Colonic mucosa (tissue), 4 donors: ENCODE measurements around the gene CDC26. TPM values are rescaled to one million over a fixed set of nuclear protein-coding genes. Genes with fewer than 3 reads are reported as not detected.
"Not testable (repeated sequence)": the region's sequence is repeated elsewhere in the genome, so short reads cannot be mapped to it uniquely, and the experiment has no call there.

Source experiments
- DNase-seq: peaks from one replicate; pipeline ENCODE4 v3.0.0-alpha.2; 2020
- H3K27ac ChIP-seq: fragments of 200-600 bp; one replicate; pipeline ENCODE4 v1.8.0; 2021
- H3K27me3 ChIP-seq: fragments of 200-600 bp; one replicate; pipeline ENCODE4 v1.8.0; 2021
- H3K36me3 ChIP-seq: fragments of 200-600 bp; one replicate; pipeline ENCODE4 v1.8.0; 2021
- H3K4me1 ChIP-seq: fragments of 200-600 bp; one replicate; pipeline ENCODE4 v1.8.0; 2021; ENCODE audit warnings: mild to moderate bottlenecking
- H3K4me3 ChIP-seq: fragments of 200-600 bp; one replicate; pipeline ENCODE4 v1.8.0; 2021
- H3K9ac ChIP-seq, 2 donors: one replicate each; pipeline ENCODE4 v1.7.0; 2013; ENCODE audit warnings: control low read depth in 2 of 2, low read depth in 2 of 2, low read length in 2 of 2
- H3K9me3 ChIP-seq: fragments of 200-600 bp; one replicate; pipeline ENCODE4 v1.8.0; 2021
- CTCF ChIP-seq: fragments of 200-600 bp; IDR thresholded peaks from one replicate; pipeline ENCODE4 v1.8.0; 2022; ENCODE audit warnings: antibody characterized with exemption, mild to moderate bottlenecking
- intact Hi-C: fragments of 100-400 bp; cut with DNase I; formaldehyde crosslinking; loops from one replicate; pipeline ENCODE4 v1.14.1; 2022
- total RNA-seq, 2 donors: library from RNA; stranded (reverse); fragmentation: NEBNext Ultra II Directional in 1 of 2; extraction: Animal tissue kit (Norgen Biotek cat#: 25700) in 1 of 2; gene quantifications; one replicate each; pipeline ENCODE4 v1.2.1, GENCODE V29; 2021
- donor health status: healthy.
- donor health status: DM: no; HTN: no; CAD: no.
- donor health status: DM: no; HTN: no; CAD: no.

The CDC26 gene
- total RNA-seq, 2 donors from 2014 or later = 30.7 to 31.1 TPM

- H3K27ac ChIP-seq = no peak overlapping the region
- H3K36me3 ChIP-seq = no peaks in the 10 kb centered on the region
- H3K9me3 ChIP-seq = no peaks in the 10 kb centered on the region
- no peak for DNase-seq
- H3K4me1 ChIP-seq = no peaks in the 10 kb centered on the region
- H3K9ac ChIP-seq = no peak overlapping the region
- intact Hi-C loops = no loop called here
- no peak for TF ChIP-seq CTCF
- no peak overlapping the region for H3K4me3 ChIP-seq
- H3K27me3 ChIP-seq = no peaks in the 10 kb centered on the region
Observed at GRCh38 chr9:113250807-113251206, 24.6 kb downstream of the CDC26 start.

DNA sequence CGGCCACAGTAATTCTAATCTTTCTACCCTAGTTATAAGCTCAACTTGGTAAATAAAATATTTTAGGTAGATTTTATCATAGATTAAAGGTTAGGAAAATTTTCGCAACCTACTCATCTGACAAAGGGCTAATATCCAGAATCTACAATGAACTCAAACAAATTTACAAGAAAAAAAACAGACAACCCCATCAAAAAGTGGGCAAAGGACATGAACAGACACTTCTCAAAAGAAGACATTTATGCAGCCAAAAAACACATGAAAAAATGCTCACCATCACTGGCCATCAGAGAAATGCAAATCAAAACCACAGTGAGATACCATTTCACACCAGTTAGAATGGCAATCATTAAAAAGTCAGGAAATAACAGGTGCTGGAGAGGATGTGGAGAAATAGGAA is 25.7 kb downstream of the CDC26 start:
- DNase-seq, H3K4me1 ChIP-seq, H3K4me3 ChIP-seq, H3K9me3 ChIP-seq, H3K36me3 ChIP-seq, H3K9ac ChIP-seq, H3K27me3 ChIP-seq, intact Hi-C loops, H3K27ac ChIP-seq: not testable (repeated sequence)

- intact Hi-C loops = no loop called here
- no peak for TF ChIP-seq CTCF
- Histone ChIP-seq H3K27me3 (no peaks in the 10 kb centered on the region), H3K27ac (no peak overlapping the region), H3K9me3 (no peaks in the 10 kb centered on the region), H3K9ac (no peak overlapping the region), H3K4me1 (no peaks in the 10 kb centered on the region), H3K36me3 (no peaks in the 10 kb centered on the region), H3K4me3 (no peak overlapping the region)
- DNase-seq = no peak
Observed at GRCh38 chr9:113247640-113248039, 27.7 kb downstream of the CDC26 start.

- Histone ChIP-seq H3K27me3 (no peaks in the 10 kb centered on the region), H3K4me3 (no peak overlapping the region), H3K36me3 (no peaks in the 10 kb centered on the region), H3K4me1 (no peaks in the 10 kb centered on the region), H3K9ac (no peak overlapping the region), H3K27ac (no peak overlapping the region), H3K9me3 (no peaks in the 10 kb centered on the region)
- TF ChIP-seq CTCF = no peak
- intact Hi-C loops = no loop called here
- DNase-seq = no peak
Observed at GRCh38 chr9:113246928-113247327, 28.4 kb downstream of the CDC26 start.

DNA sequence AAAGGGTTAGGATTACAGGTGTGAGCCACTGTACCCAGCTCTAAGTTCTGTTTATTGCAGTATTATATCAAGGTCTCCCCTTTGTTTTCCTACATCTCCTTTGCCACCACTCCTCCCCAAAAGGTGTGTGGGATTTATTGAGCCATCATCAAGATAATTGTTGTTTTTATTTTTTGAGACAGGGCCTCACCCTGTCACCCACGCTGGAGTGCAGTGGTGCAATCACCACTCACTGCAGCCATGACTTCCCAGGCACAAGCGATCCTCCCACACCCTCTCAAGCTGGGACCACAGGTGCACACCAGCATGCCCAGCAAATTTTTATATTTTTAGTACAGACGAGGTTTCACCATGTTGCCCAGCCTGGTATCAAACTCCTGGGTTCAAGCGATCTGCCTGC is 29.5 kb downstream of the CDC26 start:
- Histone ChIP-seq H3K36me3 (no peaks in the 10 kb centered on the region), H3K4me3 (no peak overlapping the region), H3K9me3 (no peaks in the 10 kb centered on the region), H3K27me3 (no peaks in the 10 kb centered on the region), H3K9ac (no peak overlapping the region), H3K27ac (no peak overlapping the region), H3K4me1 (no peaks in the 10 kb centered on the region)
- intact Hi-C loops = no loop called here
- TF ChIP-seq CTCF = no peak
- DNase-seq = no peak

DNA sequence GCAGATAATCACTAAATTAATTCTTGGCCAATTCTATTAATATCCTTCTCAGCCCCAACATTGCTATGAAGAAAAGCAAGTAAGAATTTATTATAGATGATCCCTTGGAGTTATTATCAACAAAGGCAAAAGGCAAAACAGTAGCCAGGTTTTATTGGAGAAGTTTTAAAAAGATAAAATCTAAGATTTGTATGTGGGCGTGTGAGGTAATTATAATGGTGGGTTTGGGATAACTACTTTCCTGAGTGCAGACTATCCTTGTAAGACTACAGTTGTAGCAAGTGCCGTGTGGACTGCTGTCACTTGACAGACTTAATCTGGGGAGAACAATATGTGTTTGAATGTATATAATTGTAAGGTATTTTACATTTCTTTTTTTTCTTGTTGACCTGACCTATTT is 30.8 kb downstream of the CDC26 start:
- H3K4me3 ChIP-seq = no peak overlapping the region
- TF ChIP-seq CTCF = no peak
- H3K36me3 ChIP-seq = no peaks in the 10 kb centered on the region
- H3K27me3 ChIP-seq = no peaks in the 10 kb centered on the region
- no peak overlapping the region for H3K9ac ChIP-seq
- no peak for DNase-seq
- no peak overlapping the region for H3K27ac ChIP-seq
- intact Hi-C loops = no loop called here
- H3K4me1 ChIP-seq = no peaks in the 10 kb centered on the region
- H3K9me3 ChIP-seq = no peaks in the 10 kb centered on the region
